Liver (tissue), 9 donors: ENCODE data around the gene SLIT1. TPM values are rescaled to one million over a fixed set of nuclear protein-coding genes. Genes with fewer than 3 reads are reported as not detected.
"Not testable (repeated sequence)": the region's sequence is repeated elsewhere in the genome, so short reads cannot be mapped to it uniquely, and the experiment has no call there.

Source experiments
- DNase-seq: peaks from one replicate; pipeline ENCODE4 v3.0.0-alpha.2; 2017; ENCODE audit warnings: low spot score
- H3K27ac ChIP-seq, 2 donors: one replicate each; pipeline ENCODE4 v1.7.0; 2013; ENCODE audit warnings: inconsistent platforms in 2 of 2, low read length in 2 of 2, control low read depth in 1 of 2, low read depth in 1 of 2, mild to moderate bottlenecking in 1 of 2
- H3K27me3 ChIP-seq, 4 donors: one replicate each; pipeline versions ENCODE4 v1.6.1 to v1.7.0; 2013; ENCODE audit warnings: low read length in 3 of 4, inconsistent platforms in 1 of 4, mild to moderate bottlenecking in 1 of 4, moderate library complexity in 1 of 4; ENCODE audit not compliant: control insufficient read depth in 4 of 4, insufficient read depth in 4 of 4
- H3K36me3 ChIP-seq, 4 donors: one replicate each; pipeline versions ENCODE4 v1.6.1 to v1.7.0; 2013; ENCODE audit warnings: low read length in 3 of 4, mild to moderate bottlenecking in 3 of 4, low read depth in 1 of 4, moderate library complexity in 1 of 4; ENCODE audit not compliant: control insufficient read depth in 4 of 4, insufficient read depth in 3 of 4
- H3K4me1 ChIP-seq, 4 donors: one replicate each; pipeline versions ENCODE4 v1.6.1 to v1.7.0; 2013; ENCODE audit warnings: low read length in 3 of 4, mild to moderate bottlenecking in 3 of 4, moderate library complexity in 1 of 4; ENCODE audit not compliant: control insufficient read depth in 4 of 4, insufficient read depth in 4 of 4
- H3K4me3 ChIP-seq, 3 donors: one replicate each; pipeline versions ENCODE4 v1.6.1 to v1.7.0; 2013; ENCODE audit warnings: low read length in 3 of 3, control low read depth in 1 of 3, low read depth in 1 of 3, mild to moderate bottlenecking in 1 of 3
- H3K9ac ChIP-seq, 2 donors: one replicate each; pipeline ENCODE4 v1.7.0; 2013; ENCODE audit warnings: low read length in 2 of 2, mild to moderate bottlenecking in 2 of 2, moderate library complexity in 2 of 2, control low read depth in 1 of 2, low read depth in 1 of 2
- H3K9me3 ChIP-seq, 4 donors: one replicate each; pipeline versions ENCODE4 v1.6.1 to v1.7.0; 2013; ENCODE audit warnings: low read length in 3 of 4; ENCODE audit not compliant: control insufficient read depth in 4 of 4
- EGR1 ChIP-seq, 2 donors: IDR thresholded peaks; 2 replicates each; pipeline ENCODE4 v1.6.1; 2016 to 2018; ENCODE audit warnings: antibody characterized with exemption in 2 of 2, low read depth in 2 of 2
- FOXA2 ChIP-seq: IDR thresholded peaks from 2 replicates; pipeline ENCODE4 v1.6.1; 2016; ENCODE audit warnings: antibody characterized with exemption
- GABPA ChIP-seq, 2 donors: IDR thresholded peaks in 1 of 2; conservative IDR thresholded peaks in 1 of 2; 2 replicates each; pipeline ENCODE4 v1.6.1; 2016; ENCODE audit warnings: antibody characterized with exemption in 2 of 2, mild to moderate bottlenecking in 1 of 2, moderate library complexity in 1 of 2
- HNF4A ChIP-seq, 2 donors: conservative IDR thresholded peaks; 2 replicates each; pipeline ENCODE4 v1.6.1; 2016; ENCODE audit warnings: antibody characterized with exemption in 2 of 2, mild to moderate bottlenecking in 2 of 2
- HNF4G ChIP-seq: IDR thresholded peaks from 2 replicates; pipeline ENCODE4 v1.6.1; 2016; ENCODE audit warnings: antibody characterized with exemption
- RAD21 ChIP-seq, 2 donors: IDR thresholded peaks; 2 replicates each; pipeline ENCODE4 v1.6.1; 2016; ENCODE audit warnings: antibody characterized with exemption in 2 of 2, mild to moderate bottlenecking in 2 of 2
- TAF1 ChIP-seq: conservative IDR thresholded peaks from 2 replicates; pipeline ENCODE4 v1.6.1; 2016; ENCODE audit warnings: antibody characterized with exemption, mild to moderate bottlenecking
- YY1 ChIP-seq: IDR thresholded peaks from 2 replicates; pipeline ENCODE4 v1.6.1; 2016; ENCODE audit warnings: antibody characterized with exemption, mild to moderate bottlenecking
- WGBS: extraction: QIAGEN DNeasy Blood & Tissue Kit; methylation state at CpG from one replicate; pipeline ENCODE4 v1.1.7; 2013; 5-methylcytosine and 5-hydroxymethylcytosine counted together
- polyA plus RNA-seq, 2 donors: library from polyadenylated mRNA; stranded (reverse) in 1 of 2; unstranded in 1 of 2; fragments of 200-250 nt in 1 of 2; fragments of >200 nt in 1 of 2; fragmentation: Nextera tagmentation in 1 of 2; extraction: Ambion mirVana in 1 of 2; gene quantifications; one replicate each; pipeline versions ENCODE4 v1.2.1 to v1.2.3, GENCODE V29; 2013 to 2015
- total RNA-seq, 2 donors: library from RNA; depleted of rRNA; stranded (reverse); fragments of >200 nt; gene quantifications; one replicate each; pipeline ENCODE4 v1.2.3, GENCODE V29; 2014
- TF ChIP-seq, protein P1 (sequence below): IDR thresholded peaks from 2 replicates; pipeline ENCODE4 v1.6.1; 2016; ENCODE audit warnings: antibody characterized with exemption
- TF ChIP-seq, protein P2 (sequence below): IDR thresholded peaks from 2 replicates; pipeline ENCODE4 v1.6.1; 2016; ENCODE audit warnings: antibody characterized with exemption
- TF ChIP-seq, protein P3 (sequence below): fragments of 150-350 bp; IDR thresholded peaks from 2 replicates; pipeline ENCODE4 v1.5.1; 2017; ENCODE audit warnings: improper control_type of control experiment, low read depth, low read length; ENCODE audit not compliant: missing input control
- TF ChIP-seq, protein P4 (sequence below): IDR thresholded peaks from 2 replicates; pipeline ENCODE4 v1.6.1; 2016; ENCODE audit warnings: antibody characterized with exemption, mild to moderate bottlenecking
- TF ChIP-seq, protein P5 (sequence below): IDR thresholded peaks from 2 replicates; pipeline ENCODE4 v1.6.1; 2016; ENCODE audit warnings: antibody characterized with exemption
- donor health status: healthy.
- donor health status: healthy.
- donor health status: healthy.
- donor health status: healthy.
- donor health status: healthy.

The SLIT1 gene
- total and polyA plus RNA-seq, 4 donors: under 0.01 to 0.14 (median 0.06) TPM

DNA sequence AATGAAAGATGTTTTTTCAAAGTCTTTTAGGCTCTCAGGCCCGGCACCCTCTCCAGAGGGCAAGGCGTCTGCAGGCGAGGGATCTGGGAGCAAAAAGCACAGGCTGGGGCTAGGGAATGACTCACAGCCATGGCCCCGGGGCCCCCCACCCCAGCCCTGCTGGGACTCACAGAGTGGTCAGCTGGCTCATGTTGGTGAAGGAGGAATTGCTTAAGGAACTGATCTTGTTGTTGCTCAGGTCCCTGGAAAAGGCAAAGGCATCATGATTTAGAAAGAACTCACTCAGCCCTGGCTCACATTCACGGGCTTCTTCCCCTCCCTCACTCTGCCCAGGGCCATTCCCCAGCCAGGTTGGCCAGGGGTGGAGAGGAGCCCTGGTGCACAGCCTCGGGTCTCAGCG lies 151.5 kb downstream of the SLIT1 start:
- no peaks in the 10 kb centered on the region for H3K36me3 ChIP-seq
- H3K27me3 ChIP-seq: no peaks in the 10 kb centered on the region
- TF ChIP-seq, protein P1, sequence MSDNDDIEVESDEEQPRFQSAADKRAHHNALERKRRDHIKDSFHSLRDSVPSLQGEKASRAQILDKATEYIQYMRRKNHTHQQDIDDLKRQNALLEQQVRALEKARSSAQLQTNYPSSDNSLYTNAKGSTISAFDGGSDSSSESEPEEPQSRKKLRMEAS: no peak
- no peak for TF ChIP-seq TAF1
- no peak for TF ChIP-seq HNF4G
- TF ChIP-seq HNF4A (conservative IDR thresholded peaks at IDR 0.05): no peak
- TF ChIP-seq RAD21 (IDR thresholded peaks at IDR 0.05): no peak
- TF ChIP-seq, protein P2, sequence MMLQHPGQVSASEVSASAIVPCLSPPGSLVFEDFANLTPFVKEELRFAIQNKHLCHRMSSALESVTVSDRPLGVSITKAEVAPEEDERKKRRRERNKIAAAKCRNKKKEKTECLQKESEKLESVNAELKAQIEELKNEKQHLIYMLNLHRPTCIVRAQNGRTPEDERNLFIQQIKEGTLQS: no peak
- no peak for TF ChIP-seq FOXA2
- no peak for TF ChIP-seq YY1
- TF ChIP-seq, protein P3, sequence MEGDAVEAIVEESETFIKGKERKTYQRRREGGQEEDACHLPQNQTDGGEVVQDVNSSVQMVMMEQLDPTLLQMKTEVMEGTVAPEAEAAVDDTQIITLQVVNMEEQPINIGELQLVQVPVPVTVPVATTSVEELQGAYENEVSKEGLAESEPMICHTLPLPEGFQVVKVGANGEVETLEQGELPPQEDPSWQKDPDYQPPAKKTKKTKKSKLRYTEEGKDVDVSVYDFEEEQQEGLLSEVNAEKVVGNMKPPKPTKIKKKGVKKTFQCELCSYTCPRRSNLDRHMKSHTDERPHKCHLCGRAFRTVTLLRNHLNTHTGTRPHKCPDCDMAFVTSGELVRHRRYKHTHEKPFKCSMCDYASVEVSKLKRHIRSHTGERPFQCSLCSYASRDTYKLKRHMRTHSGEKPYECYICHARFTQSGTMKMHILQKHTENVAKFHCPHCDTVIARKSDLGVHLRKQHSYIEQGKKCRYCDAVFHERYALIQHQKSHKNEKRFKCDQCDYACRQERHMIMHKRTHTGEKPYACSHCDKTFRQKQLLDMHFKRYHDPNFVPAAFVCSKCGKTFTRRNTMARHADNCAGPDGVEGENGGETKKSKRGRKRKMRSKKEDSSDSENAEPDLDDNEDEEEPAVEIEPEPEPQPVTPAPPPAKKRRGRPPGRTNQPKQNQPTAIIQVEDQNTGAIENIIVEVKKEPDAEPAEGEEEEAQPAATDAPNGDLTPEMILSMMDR: no peak
- TF ChIP-seq, protein P4, sequence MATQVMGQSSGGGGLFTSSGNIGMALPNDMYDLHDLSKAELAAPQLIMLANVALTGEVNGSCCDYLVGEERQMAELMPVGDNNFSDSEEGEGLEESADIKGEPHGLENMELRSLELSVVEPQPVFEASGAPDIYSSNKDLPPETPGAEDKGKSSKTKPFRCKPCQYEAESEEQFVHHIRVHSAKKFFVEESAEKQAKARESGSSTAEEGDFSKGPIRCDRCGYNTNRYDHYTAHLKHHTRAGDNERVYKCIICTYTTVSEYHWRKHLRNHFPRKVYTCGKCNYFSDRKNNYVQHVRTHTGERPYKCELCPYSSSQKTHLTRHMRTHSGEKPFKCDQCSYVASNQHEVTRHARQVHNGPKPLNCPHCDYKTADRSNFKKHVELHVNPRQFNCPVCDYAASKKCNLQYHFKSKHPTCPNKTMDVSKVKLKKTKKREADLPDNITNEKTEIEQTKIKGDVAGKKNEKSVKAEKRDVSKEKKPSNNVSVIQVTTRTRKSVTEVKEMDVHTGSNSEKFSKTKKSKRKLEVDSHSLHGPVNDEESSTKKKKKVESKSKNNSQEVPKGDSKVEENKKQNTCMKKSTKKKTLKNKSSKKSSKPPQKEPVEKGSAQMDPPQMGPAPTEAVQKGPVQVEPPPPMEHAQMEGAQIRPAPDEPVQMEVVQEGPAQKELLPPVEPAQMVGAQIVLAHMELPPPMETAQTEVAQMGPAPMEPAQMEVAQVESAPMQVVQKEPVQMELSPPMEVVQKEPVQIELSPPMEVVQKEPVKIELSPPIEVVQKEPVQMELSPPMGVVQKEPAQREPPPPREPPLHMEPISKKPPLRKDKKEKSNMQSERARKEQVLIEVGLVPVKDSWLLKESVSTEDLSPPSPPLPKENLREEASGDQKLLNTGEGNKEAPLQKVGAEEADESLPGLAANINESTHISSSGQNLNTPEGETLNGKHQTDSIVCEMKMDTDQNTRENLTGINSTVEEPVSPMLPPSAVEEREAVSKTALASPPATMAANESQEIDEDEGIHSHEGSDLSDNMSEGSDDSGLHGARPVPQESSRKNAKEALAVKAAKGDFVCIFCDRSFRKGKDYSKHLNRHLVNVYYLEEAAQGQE: no peak
- no peak for TF ChIP-seq GABPA (IDR thresholded peaks at IDR 0.05 in 1 of 2, conservative IDR thresholded peaks at IDR 0.05 in 1 of 2)
- TF ChIP-seq, protein P5, sequence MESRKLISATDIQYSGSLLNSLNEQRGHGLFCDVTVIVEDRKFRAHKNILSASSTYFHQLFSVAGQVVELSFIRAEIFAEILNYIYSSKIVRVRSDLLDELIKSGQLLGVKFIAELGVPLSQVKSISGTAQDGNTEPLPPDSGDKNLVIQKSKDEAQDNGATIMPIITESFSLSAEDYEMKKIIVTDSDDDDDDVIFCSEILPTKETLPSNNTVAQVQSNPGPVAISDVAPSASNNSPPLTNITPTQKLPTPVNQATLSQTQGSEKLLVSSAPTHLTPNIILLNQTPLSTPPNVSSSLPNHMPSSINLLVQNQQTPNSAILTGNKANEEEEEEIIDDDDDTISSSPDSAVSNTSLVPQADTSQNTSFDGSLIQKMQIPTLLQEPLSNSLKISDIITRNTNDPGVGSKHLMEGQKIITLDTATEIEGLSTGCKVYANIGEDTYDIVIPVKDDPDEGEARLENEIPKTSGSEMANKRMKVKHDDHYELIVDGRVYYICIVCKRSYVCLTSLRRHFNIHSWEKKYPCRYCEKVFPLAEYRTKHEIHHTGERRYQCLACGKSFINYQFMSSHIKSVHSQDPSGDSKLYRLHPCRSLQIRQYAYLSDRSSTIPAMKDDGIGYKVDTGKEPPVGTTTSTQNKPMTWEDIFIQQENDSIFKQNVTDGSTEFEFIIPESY: no peak
- no peak for TF ChIP-seq EGR1 (IDR thresholded peaks at IDR 0.05; ENCODE audit: low read depth in 2 of 2)
- H3K9ac ChIP-seq: no peak overlapping the region
- DNase-seq: no peak
- 82% methylated on average over 7 of the region's 7 CpGs for WGBS
- H3K27ac ChIP-seq: no peak overlapping the region
- no peak overlapping the region for H3K4me3 ChIP-seq
- no peaks in the 10 kb centered on the region for H3K9me3 ChIP-seq
- peaks cover 0 to 10% (median 8%) of the 10 kb centered on the region in 4 donors for H3K4me1 ChIP-seq

DNA sequence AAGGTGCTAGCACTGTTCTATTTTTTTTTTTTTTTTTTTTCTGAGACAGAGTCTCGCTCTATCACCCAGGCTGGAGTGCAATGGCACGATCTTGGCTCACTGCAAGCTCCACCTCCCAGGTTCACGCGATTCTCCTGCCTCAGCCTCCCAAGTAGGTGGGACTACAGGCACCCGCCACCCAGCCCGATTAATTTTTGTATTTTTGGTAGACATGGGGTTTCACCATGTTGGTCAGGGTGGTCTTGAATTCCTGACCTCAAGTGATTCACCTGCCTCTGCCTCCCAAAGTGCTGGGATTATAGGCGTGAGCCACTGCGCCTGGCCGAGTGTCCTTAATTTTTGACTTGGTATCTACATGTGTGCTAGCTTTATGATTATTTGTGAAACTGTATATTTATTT lies 151.9 kb downstream of the SLIT1 start:
- H3K9ac ChIP-seq, DNase-seq, H3K36me3 ChIP-seq, H3K27ac ChIP-seq, H3K27me3 ChIP-seq, H3K4me3 ChIP-seq, H3K9me3 ChIP-seq: not testable (repeated sequence)
- peaks cover 0 to 10% (median 8%) of the 10 kb centered on the region in 4 donors for H3K4me1 ChIP-seq
- WGBS: 97% methylated on average over 9 of the region's 9 CpGs
